Right lobe of liver (tissue), 6 donors: Measurements from ENCODE around the gene ZDHHC5. TPM values are rescaled to one million over a fixed set of nuclear protein-coding genes. Genes with fewer than 3 reads are reported as not detected.
A peak's percentile ranks its signal among the peaks of the same experiment; 100 is the strongest.
"Not testable (repeated sequence)": the region's sequence is repeated elsewhere in the genome, so short reads cannot be mapped to it uniquely, and the experiment has no call there.

ENCODE experiments used
- ATAC-seq, 4 donors: fragments of 200-7000 bp; cut with Tn5 transposase; one replicate each; pipeline ENCODE4 v1.9.1; 2020; ENCODE audit warnings: mild to moderate bottlenecking in 4 of 4, moderate library complexity in 4 of 4
- DNase-seq, 3 donors: peaks; one replicate each; pipeline ENCODE4 v3.0.0-alpha.2; 2020
- H3K27ac ChIP-seq, 3 donors: fragments of 200-600 bp; one replicate each; pipeline ENCODE4 v1.8.0; 2022
- H3K27me3 ChIP-seq, 2 donors: fragments of 200-600 bp; one replicate each; pipeline ENCODE4 v1.8.0; 2022
- H3K36me3 ChIP-seq, 4 donors: fragments of 200-600 bp; sonication (generic) in 1 of 4; one replicate each; pipeline versions ENCODE4 v1.5.1 to v1.8.0; 2017 to 2022; ENCODE audit warnings: control low read depth in 1 of 4
- H3K4me1 ChIP-seq, 4 donors: fragments of 200-600 bp; sonication (generic) in 1 of 4; one replicate each; pipeline versions ENCODE4 v1.5.1 to v1.8.0; 2017 to 2022; ENCODE audit warnings: control low read depth in 1 of 4
- H3K4me3 ChIP-seq, 3 donors: fragments of 200-600 bp; one replicate each; pipeline ENCODE4 v1.8.0; 2022
- H3K9me3 ChIP-seq, 4 donors: fragments of 200-600 bp; sonication (generic) in 1 of 4; one replicate each; pipeline versions ENCODE4 v1.5.1 to v1.8.0; 2017 to 2022; ENCODE audit warnings: control low read depth in 1 of 4
- POLR2A ChIP-seq: fragments of 450-650 bp; IDR thresholded peaks from one replicate; pipeline ENCODE4 v1.6.1; 2017; ENCODE audit warnings: antibody characterized with exemption, mild to moderate bottlenecking
- WGBS: methylation state at CpG from one replicate; pipeline ENCODE4 v1.1.6; 2018; ENCODE audit warnings: low coverage, low lambda C conversion rate; ENCODE audit not compliant: insufficient coverage; ENCODE audit errors: missing lambda C conversion rate; 5-methylcytosine and 5-hydroxymethylcytosine counted together
- intact Hi-C, 2 donors: fragments of 100-400 bp; cut with DNase I; formaldehyde crosslinking; loops; one replicate each; pipeline versions ENCODE4 v1.11.2 to v1.14.1; 2022
- total RNA-seq, 6 experiments: library from RNA; depleted of rRNA in 2 of 6; stranded (reverse); fragments of >200 nt in 2 of 6; fragmentation: NEBNext Ultra II Directional in 3 of 6; extraction: Animal tissue kit (Norgen Biotek cat#: 25700) in 3 of 6; gene quantifications; one replicate each; pipeline versions ENCODE4 v1.1.0 to v1.2.4, GENCODE V29; 2016 to 2023
- TF ChIP-seq, protein P1 (sequence below), 4 donors: fragments of 200-600 bp in 3 of 4; fragments of 450-650 bp in 1 of 4; IDR thresholded peaks; one replicate each; pipeline versions ENCODE4 v1.5.1 to v1.8.0; 2016 to 2022; ENCODE audit warnings: antibody characterized with exemption in 4 of 4, mild to moderate bottlenecking in 2 of 4
- donor health status: DM: no; HTN: yes; CAD: no.
- donor health status: DM: no; HTN: no; CAD: no.
- donor health status: DM: no; HTN: no; CAD: no.
- donor health status: DM: no; HTN: yes; CAD: no.
- donor health status: DM: no; HTN: yes; CAD: no.

ZDHHC5 gene
- total RNA-seq, 6 experiments from 2014 or later, result 27.0 to 35.7 (median 33.6) TPM

DNA sequence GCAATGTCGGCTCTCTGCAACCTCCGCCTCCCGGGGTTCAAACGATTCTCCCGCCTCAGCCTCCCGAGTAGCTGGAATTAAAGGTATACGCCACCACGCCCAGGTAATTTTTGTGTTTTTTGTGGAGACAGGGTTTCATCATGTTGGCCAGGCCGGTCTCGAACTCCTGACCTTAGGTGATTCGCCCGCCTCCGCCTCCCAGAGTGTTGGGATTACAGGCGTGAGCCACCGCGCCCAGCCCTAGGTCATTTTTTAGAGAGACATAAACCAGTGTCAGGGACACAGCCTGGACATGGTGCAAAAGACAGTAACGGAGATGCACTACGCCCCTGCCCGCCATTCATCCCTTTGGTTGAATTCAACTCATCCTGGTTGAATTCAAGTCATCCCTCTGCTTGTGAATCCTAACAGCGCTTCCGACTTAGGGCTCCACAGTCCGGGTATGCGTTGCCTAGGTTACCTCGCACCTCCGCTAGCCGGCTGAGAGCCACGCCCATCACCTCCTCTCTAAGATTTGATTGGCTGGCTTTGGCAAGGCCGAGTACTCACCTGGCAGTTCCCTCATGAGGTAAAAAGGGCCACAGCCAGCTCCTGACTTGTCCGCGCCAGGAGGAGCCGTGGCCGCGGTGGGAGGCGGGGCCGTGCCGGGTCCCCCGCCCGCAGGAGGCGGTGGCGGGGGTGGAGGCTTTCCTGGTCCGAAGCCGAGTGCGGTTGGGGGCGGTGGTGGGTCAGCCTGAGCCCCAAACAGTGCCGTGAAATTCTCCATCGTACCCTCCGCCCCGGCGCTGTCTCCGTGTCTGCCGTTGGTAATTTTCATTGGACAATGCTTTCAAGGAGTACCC is 43.7 kb downstream of the ZDHHC5 start, which contains the start of gene MED19:
TSS of gene MED19 (minus strand) at position 802 of the 842 bp plus-strand sequence. CDS start at position 766, 36 bp downstream.
- H3K27me3 ChIP-seq, result no peaks in the 10 kb centered on the region
- ATAC-seq, result peak; percentile 70 to 78 (median 74)
- H3K4me3 ChIP-seq, result peak within 1 kb of the TSS; percentile 78 to 98 (median 90)
- peak within 1 kb of the TSS; percentile 58 to 81 (median 64) for H3K27ac ChIP-seq
- 16% methylated on average over 15 of the region's 51 CpGs for WGBS
- DNase-seq, result peak; percentile 80 to 90 (median 88)
- H3K9me3 ChIP-seq, result no peaks in the 10 kb centered on the region
- TF ChIP-seq POLR2A, result peak; percentile 44
- TF ChIP-seq, protein P1, sequence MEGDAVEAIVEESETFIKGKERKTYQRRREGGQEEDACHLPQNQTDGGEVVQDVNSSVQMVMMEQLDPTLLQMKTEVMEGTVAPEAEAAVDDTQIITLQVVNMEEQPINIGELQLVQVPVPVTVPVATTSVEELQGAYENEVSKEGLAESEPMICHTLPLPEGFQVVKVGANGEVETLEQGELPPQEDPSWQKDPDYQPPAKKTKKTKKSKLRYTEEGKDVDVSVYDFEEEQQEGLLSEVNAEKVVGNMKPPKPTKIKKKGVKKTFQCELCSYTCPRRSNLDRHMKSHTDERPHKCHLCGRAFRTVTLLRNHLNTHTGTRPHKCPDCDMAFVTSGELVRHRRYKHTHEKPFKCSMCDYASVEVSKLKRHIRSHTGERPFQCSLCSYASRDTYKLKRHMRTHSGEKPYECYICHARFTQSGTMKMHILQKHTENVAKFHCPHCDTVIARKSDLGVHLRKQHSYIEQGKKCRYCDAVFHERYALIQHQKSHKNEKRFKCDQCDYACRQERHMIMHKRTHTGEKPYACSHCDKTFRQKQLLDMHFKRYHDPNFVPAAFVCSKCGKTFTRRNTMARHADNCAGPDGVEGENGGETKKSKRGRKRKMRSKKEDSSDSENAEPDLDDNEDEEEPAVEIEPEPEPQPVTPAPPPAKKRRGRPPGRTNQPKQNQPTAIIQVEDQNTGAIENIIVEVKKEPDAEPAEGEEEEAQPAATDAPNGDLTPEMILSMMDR (IDR thresholded peaks at IDR 0.05), result no peak
- intact Hi-C loops, result no loop called here
- H3K36me3 ChIP-seq, result no peaks in the 10 kb centered on the region
- H3K4me1 ChIP-seq, result peaks cover 0 to 33% (median 14%) of the 10 kb centered on the region in 4 donors

GRCh38 chr11:57712256-57713150 is 44.6 kb downstream of the ZDHHC5 start, which contains the start of gene TMX2:
Gene TMX2, plus strand, starts transcription at chr11:57712593. Its CDS starts 26 bp downstream, at chr11:57712619.
- peak; percentile 93 to 97 (median 94) for ATAC-seq
- no peaks in the 10 kb centered on the region for H3K9me3 ChIP-seq
- no peaks in the 10 kb centered on the region for H3K36me3 ChIP-seq
- H3K4me1 ChIP-seq, result peaks cover 0 to 33% (median 14%) of the 10 kb centered on the region in 4 donors
- intact Hi-C loops, result no loop called here
- WGBS, result under 1% methylated on average over 51 of the region's 53 CpGs
- H3K27ac ChIP-seq, result peak within 1 kb of the TSS; percentile 58 to 81 (median 64)
- H3K4me3 ChIP-seq, result peak within 1 kb of the TSS; percentile 78 to 98 (median 90)
- H3K27me3 ChIP-seq, result no peaks in the 10 kb centered on the region
- DNase-seq, result peak; percentile 90 to 95 (median 93)
- peak; percentile 26 for TF ChIP-seq POLR2A
- TF ChIP-seq, protein P1 (IDR thresholded peaks at IDR 0.05), result no peak

DNA sequence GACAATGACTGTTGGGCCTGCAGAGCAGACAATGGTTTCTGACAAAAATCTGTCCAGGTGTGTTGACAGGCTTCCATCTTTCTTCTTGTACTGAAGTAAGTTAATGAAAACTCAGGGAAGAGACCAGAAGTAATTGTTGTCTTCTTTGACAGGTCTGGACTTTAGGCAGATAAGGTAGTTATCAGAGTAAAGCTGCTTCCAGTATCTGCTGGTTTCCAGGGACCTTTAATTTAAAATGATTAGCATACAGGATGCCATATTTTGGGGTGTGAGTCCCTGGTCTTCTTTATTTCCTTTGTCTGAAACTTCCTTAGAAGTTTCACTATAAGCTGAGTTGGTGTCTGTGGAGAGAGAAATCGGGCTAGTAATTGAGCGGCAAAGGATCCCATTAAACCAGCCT is 45.9 kb downstream of the ZDHHC5 start:
- 88% methylated on average over 2 of the region's 2 CpGs for WGBS
- intact Hi-C loops, result no loop called here
- ATAC-seq (no peak), DNase-seq (no peak)
- Histone ChIP-seq H3K9me3 (no peaks in the 10 kb centered on the region), H3K27me3 (no peaks in the 10 kb centered on the region), H3K4me3 (peak overlapping the region in 1 of 3 donors; percentile 90), H3K4me1 (peaks cover 0 to 33% (median 14%) of the 10 kb centered on the region in 4 donors), H3K27ac (no peak overlapping the region), H3K36me3 (no peaks in the 10 kb centered on the region)
- TF ChIP-seq, protein P1 (IDR thresholded peaks at IDR 0.05), result no peak
- no peak for TF ChIP-seq POLR2A

- H3K36me3 ChIP-seq, ATAC-seq, H3K27ac ChIP-seq, H3K27me3 ChIP-seq, H3K9me3 ChIP-seq, H3K4me3 ChIP-seq, DNase-seq, intact Hi-C loops: not testable (repeated sequence)
- WGBS, result no CpG with 5 or more reads among the region's 34 CpGs
- peaks cover 0 to 23% (median 8%) of the 10 kb centered on the region in 4 donors for H3K4me1 ChIP-seq
Observed at GRCh38 chr11:57716726-57717125, 48.8 kb downstream of the ZDHHC5 start.
